Measurements from ENCODE around the gene CYP2U1.

- TF ChIP-seq CTCF (conservative IDR thresholded peaks at IDR 0.05; ENCODE audit: low read depth in 2 of 2) (no peak), POLR2AphosphoS5 (IDR thresholded peaks at IDR 0.05; ENCODE audit: low read depth) (no peak)
- TF ChIP-seq, protein P1, sequence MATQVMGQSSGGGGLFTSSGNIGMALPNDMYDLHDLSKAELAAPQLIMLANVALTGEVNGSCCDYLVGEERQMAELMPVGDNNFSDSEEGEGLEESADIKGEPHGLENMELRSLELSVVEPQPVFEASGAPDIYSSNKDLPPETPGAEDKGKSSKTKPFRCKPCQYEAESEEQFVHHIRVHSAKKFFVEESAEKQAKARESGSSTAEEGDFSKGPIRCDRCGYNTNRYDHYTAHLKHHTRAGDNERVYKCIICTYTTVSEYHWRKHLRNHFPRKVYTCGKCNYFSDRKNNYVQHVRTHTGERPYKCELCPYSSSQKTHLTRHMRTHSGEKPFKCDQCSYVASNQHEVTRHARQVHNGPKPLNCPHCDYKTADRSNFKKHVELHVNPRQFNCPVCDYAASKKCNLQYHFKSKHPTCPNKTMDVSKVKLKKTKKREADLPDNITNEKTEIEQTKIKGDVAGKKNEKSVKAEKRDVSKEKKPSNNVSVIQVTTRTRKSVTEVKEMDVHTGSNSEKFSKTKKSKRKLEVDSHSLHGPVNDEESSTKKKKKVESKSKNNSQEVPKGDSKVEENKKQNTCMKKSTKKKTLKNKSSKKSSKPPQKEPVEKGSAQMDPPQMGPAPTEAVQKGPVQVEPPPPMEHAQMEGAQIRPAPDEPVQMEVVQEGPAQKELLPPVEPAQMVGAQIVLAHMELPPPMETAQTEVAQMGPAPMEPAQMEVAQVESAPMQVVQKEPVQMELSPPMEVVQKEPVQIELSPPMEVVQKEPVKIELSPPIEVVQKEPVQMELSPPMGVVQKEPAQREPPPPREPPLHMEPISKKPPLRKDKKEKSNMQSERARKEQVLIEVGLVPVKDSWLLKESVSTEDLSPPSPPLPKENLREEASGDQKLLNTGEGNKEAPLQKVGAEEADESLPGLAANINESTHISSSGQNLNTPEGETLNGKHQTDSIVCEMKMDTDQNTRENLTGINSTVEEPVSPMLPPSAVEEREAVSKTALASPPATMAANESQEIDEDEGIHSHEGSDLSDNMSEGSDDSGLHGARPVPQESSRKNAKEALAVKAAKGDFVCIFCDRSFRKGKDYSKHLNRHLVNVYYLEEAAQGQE (IDR thresholded peaks at IDR 0.05; ENCODE audit: unreplicated experiment) = no peak
Measured at GRCh38 chr4:107915220-107915619, 16.1 kb upstream of the CYP2U1 start.
